K562 (cell line): ENCODE measurements around the gene UBTD1. TPM values are rescaled to one million over a fixed set of nuclear protein-coding genes. Genes with fewer than 3 reads are reported as not detected.
A peak's percentile ranks its signal among the peaks of the same experiment; 100 is the strongest.

Experiments
- ATAC-seq: fragments of 200-7000 bp; cut with Tn5 transposase; 3 replicates; pipeline ENCODE4 v1.9.1; 2020; ENCODE audit warnings: moderate library complexity
- BruUV-seq: library from RNA; stranded (reverse); fragments of 400-500 nt; replicated peaks from 2 replicates; lab custom pipeline; 2021; lab: Mats Ljungman, UMichigan
- CTCF ChIA-PET: fragments of 300-600 bp; formaldehyde crosslinking; extraction: SDS; loops from one replicate; lab custom pipeline; 2021; ENCODE audit warnings: low intra/inter-chr PET ratio; lab: Yijun Ruan, JAX
- POLR2A ChIA-PET: fragments of 300-600, 350-650 bp; sonication (Branson Sonifier 250); formaldehyde crosslinking; extraction: SDS; loops from one replicate; lab custom pipeline; 2021; ENCODE audit warnings: antibody characterized with exemption, inconsistent platforms; lab: Yijun Ruan, JAX
- DNase-seq, 4 experiments: peaks; one replicate each; pipeline versions ENCODE4 v3.0.0 to v3.0.0-alpha.2; 2011 to 2018; ENCODE audit warnings: low spot score in 3 of 4, mixed read lengths in 3 of 4; ENCODE audit errors: extremely low read depth in 1 of 4
- FAIRE-seq: peaks from 2 replicates; lab custom pipeline; 2011; peaks lifted over from hg19 to GRCh38; lab: Jason Lieb, UNC
- H2AFZ ChIP-seq: 2 replicates; pipeline ENCODE4 v1.6.0; 2011; ENCODE audit warnings: low read depth, low read length, control low read depth, inconsistent platforms
- H3K27ac ChIP-seq: fragments of 200-600 bp; 3 replicates; pipeline ENCODE4 v1.8.0; 2011; ENCODE audit warnings: low read depth, mild to moderate bottlenecking, control low read depth, inconsistent platforms, low read length, moderate library complexity, mixed read lengths; ENCODE audit errors: extremely low read depth
- H3K27me3 ChIP-seq, 2 experiments: fragments of 300-600 bp in 1 of 2; 2 replicates in 1 of 2; 3 replicates in 1 of 2; pipeline versions ENCODE4 v1.6.0 to v1.8.0; 2011; ENCODE audit warnings: inconsistent platforms in 2 of 2, low read length in 2 of 2, mild to moderate bottlenecking in 1 of 2, mixed read lengths in 1 of 2, moderate library complexity in 1 of 2; ENCODE audit not compliant: control insufficient read depth in 2 of 2, insufficient read depth in 2 of 2
- H3K36me3 ChIP-seq: fragments of 300-600 bp; 3 replicates; pipeline ENCODE4 v1.8.0; 2011; ENCODE audit warnings: mild to moderate bottlenecking, low read length, inconsistent platforms; ENCODE audit not compliant: control insufficient read depth, insufficient read depth
- H3K4me1 ChIP-seq, 2 experiments: fragments of 200-600 bp in 1 of 2; replicated peaks in 1 of 2; 2 replicates in 1 of 2; 3 replicates in 1 of 2; pipeline versions ENCODE4 v1.5.1 to v1.8.0; 2011; ENCODE audit warnings: inconsistent platforms in 2 of 2, low read length in 2 of 2, mild to moderate bottlenecking in 1 of 2, mixed read lengths in 1 of 2, moderate library complexity in 1 of 2; ENCODE audit not compliant: control insufficient read depth in 2 of 2, insufficient read depth in 2 of 2
- H3K4me2 ChIP-seq: 2 replicates; pipeline ENCODE4 v1.6.1; 2011; ENCODE audit warnings: low read length, control low read depth, inconsistent platforms, mixed read lengths; ENCODE audit not compliant: insufficient read depth
- H3K4me3 ChIP-seq: fragments of 200-600 bp; sonication (generic), shearing (Covaris generic); 2 replicates; pipeline ENCODE4 v1.5.1; 2016; ENCODE audit warnings: control low read depth, inconsistent platforms
- H3K79me2 ChIP-seq: fragments of 200-600 bp; 3 replicates; pipeline ENCODE4 v1.8.0; 2011; ENCODE audit warnings: low read length, inconsistent platforms; ENCODE audit not compliant: control insufficient read depth, insufficient read depth
- H3K9ac ChIP-seq, 2 experiments: 2 replicates each; pipeline versions ENCODE4 v1.6.0 to v1.6.1; 2011; ENCODE audit warnings: low read depth in 2 of 2, low read length in 2 of 2, control low read depth in 1 of 2, inconsistent platforms in 1 of 2, mild to moderate bottlenecking in 1 of 2, mixed read lengths in 1 of 2; ENCODE audit not compliant: insufficient read depth in 1 of 2
- H3K9me1 ChIP-seq: one replicate; pipeline ENCODE4 v1.6.0; 2011; ENCODE audit warnings: inconsistent platforms, mild to moderate bottlenecking, low read length, moderate library complexity; ENCODE audit not compliant: control insufficient read depth, insufficient read depth
- H3K9me3 ChIP-seq: replicated peaks from 2 replicates; pipeline ENCODE4 v1.5.1; 2011; ENCODE audit warnings: low read depth, low read length, inconsistent platforms; ENCODE audit not compliant: control insufficient read depth, insufficient read depth
- H4K20me1 ChIP-seq: replicated peaks from 2 replicates; pipeline ENCODE4 v1.6.1; 2011; ENCODE audit warnings: low read length, inconsistent platforms, mixed read lengths; ENCODE audit not compliant: control insufficient read depth, insufficient read depth
- ARID3B ChIP-seq: fragments of 250-450 bp; sonication (Bioruptor Pico); IDR thresholded peaks from 2 replicates; pipeline ENCODE4 v1.4.0; 2020; ENCODE audit warnings: borderline replicate concordance
- CBX3 ChIP-seq, 2 experiments: IDR thresholded peaks; 1 replicate in 1 of 2; 2 replicates in 1 of 2; pipeline ENCODE4 v1.6.1; 2012; ENCODE audit warnings: inconsistent platforms in 2 of 2, low read length in 2 of 2, borderline replicate concordance in 1 of 2, control low read depth in 1 of 2
- CTCFL ChIP-seq: IDR thresholded peaks from 2 replicates; pipeline ENCODE4 v1.6.1; 2011; ENCODE audit warnings: borderline replicate concordance, low read depth, mild to moderate bottlenecking, moderate library complexity, low read length; ENCODE audit not compliant: insufficient read depth, poor library complexity, severe bottlenecking
- MCM2 ChIP-seq: fragments of 450-650 bp; IDR thresholded peaks from 2 replicates; pipeline ENCODE4 v1.6.1; 2017; ENCODE audit warnings: low read depth, mild to moderate bottlenecking
- NKRF ChIP-seq: fragments of 450-650 bp; IDR thresholded peaks from 2 replicates; pipeline ENCODE4 v1.6.1; 2016; ENCODE audit warnings: borderline replicate concordance
- PCBP1 ChIP-seq: fragments of 200-400 bp; formaldehyde crosslinking; IDR thresholded peaks from 2 replicates; pipeline ENCODE4 v1.6.1; 2018; ENCODE audit warnings: mild to moderate bottlenecking, low read depth, low read length; ENCODE audit not compliant: poor library complexity, severe bottlenecking
- SP2 ChIP-seq: IDR thresholded peaks from 2 replicates; pipeline ENCODE4 v1.6.1; 2011; ENCODE audit warnings: mild to moderate bottlenecking, low read depth, low read length, moderate library complexity; ENCODE audit not compliant: poor library complexity, severe bottlenecking; ENCODE audit errors: extremely low read depth
- ZBTB1 ChIP-seq: sonication (generic); formaldehyde crosslinking; IDR thresholded peaks from 2 replicates; pipeline ENCODE4 v1.8.1; 2023; ENCODE audit warnings: missing genetic modification reagents, low read depth, mild to moderate bottlenecking, borderline replicate concordance
- ZFX ChIP-seq: sonication (generic); formaldehyde crosslinking; IDR thresholded peaks from 2 replicates; pipeline ENCODE4 v1.8.0; 2022; ENCODE audit warnings: mild to moderate bottlenecking, missing genetic modification reagents, moderate library complexity
- ZNF12 ChIP-seq: sonication (generic); formaldehyde crosslinking; IDR thresholded peaks from 2 replicates; pipeline ENCODE4 v1.4.0; 2020; ENCODE audit warnings: mild to moderate bottlenecking, missing genetic modification reagents
- ZNF277 ChIP-seq: fragments of 250-450 bp; sonication (Bioruptor Pico); IDR thresholded peaks from 2 replicates; pipeline ENCODE4 v1.8.0; 2022; ENCODE audit warnings: inconsistent platforms, mild to moderate bottlenecking, moderate library complexity, borderline replicate concordance
- ZNF347 ChIP-seq: fragments of 450-650 bp; formaldehyde crosslinking; IDR thresholded peaks from 2 replicates; pipeline ENCODE4 v1.4.0; 2020; ENCODE audit warnings: low read depth, mild to moderate bottlenecking, moderate library complexity
- ZNF830 ChIP-seq: fragments of 250-450 bp; sonication (Bioruptor Pico); IDR thresholded peaks from 2 replicates; pipeline ENCODE4 v1.5.0; 2021; ENCODE audit warnings: mild to moderate bottlenecking
- WGBS: fragments of 100-300 bp; shearing (Covaris generic); methylation state at CpG from one replicate; pipeline ENCODE4 v1.1.6; 2016; ENCODE audit warnings: low coverage, mixed read lengths; ENCODE audit not compliant: insufficient coverage; ENCODE audit errors: missing lambda C conversion rate; 5-methylcytosine and 5-hydroxymethylcytosine counted together
- in situ Hi-C: fragments of 300-500 bp; cut with MboI; formaldehyde crosslinking; loops from 4 replicates; pipeline ENCODE4 v1.15.0; 2018; ENCODE audit warnings: inconsistent platforms, mixed read lengths
- intact Hi-C: fragments of 100-400 bp; cut with micrococcal nuclease; formaldehyde crosslinking; loops from 2 replicates; pipeline ENCODE4 v1.14.2; 2022
- polyA plus RNA-seq, 8 experiments: library from polyadenylated mRNA; depleted of rRNA in 4 of 8; stranded (reverse) in 5 of 8; unstranded in 3 of 8; fragments of >200 nt; fragmentation: Nextera tagmentation in 2 of 8; fragmentation: Illumina TruSeq in 1 of 8; extraction: Ambion mirVana in 2 of 8; extraction: Trizol in 1 of 8; gene quantifications; 2 replicates each; pipeline versions ENCODE4 v1.2.1 to v1.2.3, GENCODE V29; 2011 to 2014; ENCODE audit warnings: inconsistent platforms in 1 of 8, missing spikeins in 1 of 8
- total RNA-seq, 7 experiments: library from RNA; depleted of rRNA in 6 of 7; stranded (reverse); fragments of >200 nt in 6 of 7; fragmentation: Illumina TruSeq in 2 of 7; extraction: Trizol in 2 of 7; gene quantifications; 2 replicates each; pipeline versions ENCODE4 v1.2.1 to v1.2.3, GENCODE V29; 2011 to 2021; ENCODE audit warnings: low replicate concordance in 1 of 7

The UBTD1 gene
- total and polyA plus RNA-seq, 9 of the 15 experiments (the other 6 are each of a cell fraction or from before 2014, with no cell fraction given) = 0.08 to 1.6 (median 0.81) TPM; not detected in 1

- Histone ChIP-seq H3K79me2 (no peaks in the 10 kb centered on the region), H3K27ac (no peak within 1 kb of the TSS), H3K4me3 (no peak within 1 kb of the TSS), H3K4me1 (no peaks in the 10 kb centered on the region; a peak in 2 of 5 replicates), H2AFZ (no peak within 1 kb of the TSS), H4K20me1 (no peaks in the 10 kb centered on the region), H3K4me2 (no peak within 1 kb of the TSS), H3K27me3 (no peaks in the 10 kb centered on the region), H3K36me3 (no peaks in the 10 kb centered on the region), H3K9me3 (no peaks in the 10 kb centered on the region), H3K9ac (peak within 1 kb of the TSS in 1 of 2 experiments; percentile 26; a peak in 1 of 4 replicates), H3K9me1 (no peaks in the 10 kb centered on the region)
- FAIRE-seq (no peak), DNase-seq (no peak), ATAC-seq (no peak)
- intact Hi-C loops = no loop called here
- no TSS peak for BruUV-seq
- in situ Hi-C loops = no loop called here
- ChIA-PET POLR2A (interaction anchor here (0.7 kb wide), 1 partner anchor 15 kb away, joined by 3 read pairs; no protein-coding TSS in a partner anchor), CTCF (no interaction called here)
- WGBS = 40% methylated on average over 1 of the region's 3 CpGs
- no peak for TF ChIP-seq NKRF
- TF ChIP-seq ZFX = no peak
- TF ChIP-seq ZNF277 = no peak
- TF ChIP-seq PCBP1 = no peak
- no peak for TF ChIP-seq CTCFL
- no peak for TF ChIP-seq ZNF347 (CRISPR knock-in tag)
- TF ChIP-seq MCM2 = no peak
- TF ChIP-seq ZNF830 (CRISPR knock-in tag) = no peak
- no peak for TF ChIP-seq CBX3 (IDR thresholded peaks at IDR 0.05; ENCODE audit: borderline replicate concordance in 1 of 2, low read length in 2 of 2)
- TF ChIP-seq ZBTB1 (CRISPR knock-in tag) = no peak
- no peak for TF ChIP-seq SP2
- TF ChIP-seq ZNF12 (CRISPR knock-in tag) = no peak
- TF ChIP-seq ARID3B (CRISPR knock-in tag) = no peak
These were observed 90.8 kb downstream of the UBTD1 start, which contains the start of gene C10orf62 for GRCh38 chr10:97589479-97589878. Gene C10orf62 (plus strand): TSS chr10:97589721. CDS start chr10:97589898, 177 bp downstream.
